Osteoblast (primary cell): ENCODE measurements around the gene BANP. TPM values are rescaled to one million over a fixed set of nuclear protein-coding genes. Genes with fewer than 3 reads are reported as not detected.

ENCODE experiments used
- DNase-seq: peaks from one replicate; pipeline ENCODE4 v3.0.0; 2011; ENCODE audit warnings: low spot score, mixed read lengths; ENCODE audit not compliant: insufficient read length; ENCODE audit errors: missing footprints
- H2AFZ ChIP-seq: 2 replicates; pipeline ENCODE4 v1.6.0; 2011; ENCODE audit warnings: mild to moderate bottlenecking, low read length
- H3K27ac ChIP-seq: 2 replicates; pipeline ENCODE4 v1.5.1; 2011; ENCODE audit warnings: mild to moderate bottlenecking, low read depth, low read length, moderate library complexity
- H3K27me3 ChIP-seq: 2 replicates; pipeline ENCODE4 v1.6.0; 2012; ENCODE audit warnings: mild to moderate bottlenecking, control low read depth, inconsistent platforms, low read length, moderate library complexity; ENCODE audit not compliant: insufficient read depth
- H3K36me3 ChIP-seq: 2 replicates; pipeline ENCODE4 v1.5.1; 2011; ENCODE audit warnings: mild to moderate bottlenecking, low read length, control low read depth, moderate library complexity; ENCODE audit not compliant: insufficient read depth
- H3K4me1 ChIP-seq: 2 replicates; pipeline ENCODE4 v1.5.1; 2011; ENCODE audit warnings: mild to moderate bottlenecking, low read length, control low read depth, moderate library complexity; ENCODE audit not compliant: insufficient read depth
- H3K4me2 ChIP-seq: 2 replicates; pipeline ENCODE4 v1.6.0; 2011; ENCODE audit warnings: mild to moderate bottlenecking, low read length; ENCODE audit not compliant: insufficient read depth
- H3K4me3 ChIP-seq: fragments of 200-600 bp; sonication (generic); 3 replicates; pipeline ENCODE4 v1.5.1; 2012; ENCODE audit warnings: mild to moderate bottlenecking, low read length, inconsistent platforms; ENCODE audit not compliant: insufficient read depth
- H3K79me2 ChIP-seq: 2 replicates; pipeline ENCODE4 v1.6.0; 2012; ENCODE audit warnings: mild to moderate bottlenecking, low read length, control low read depth, inconsistent platforms; ENCODE audit not compliant: insufficient read depth
- H3K9me3 ChIP-seq: 2 replicates; pipeline ENCODE4 v1.5.1; 2011; ENCODE audit warnings: low read depth, low read length, control low read depth
- H4K20me1 ChIP-seq: 2 replicates; pipeline ENCODE4 v1.6.0; 2012; ENCODE audit warnings: mild to moderate bottlenecking, low read length, control low read depth; ENCODE audit not compliant: insufficient read depth
- CTCF ChIP-seq: IDR thresholded peaks from 2 replicates; pipeline ENCODE4 v1.5.1; 2011; ENCODE audit warnings: mild to moderate bottlenecking, low read depth, low read length, moderate library complexity; ENCODE audit errors: extremely low read depth
- total RNA-seq: library from RNA; depleted of rRNA; stranded (reverse); fragments of >200 nt; gene quantifications from 2 replicates; pipeline ENCODE4 v1.2.3, GENCODE V29; 2012

BANP gene
- total RNA-seq, 1 donor, result 23.5 TPM

GRCh38 chr16:87966685-87967185 is 15.5 kb downstream of the BANP start:
- peak overlapping the region; percentile 44 for H3K4me3 ChIP-seq
- peak overlapping the region; percentile 63 for H3K4me2 ChIP-seq
- H2AFZ ChIP-seq, result peak overlapping the region; percentile 74
- H3K27ac ChIP-seq, result peak overlapping the region; percentile 91
- H3K27me3 ChIP-seq, result no peaks in the 10 kb centered on the region
- TF ChIP-seq CTCF, result no peak
- peaks cover 78% of the 10 kb centered on the region for H3K79me2 ChIP-seq
- H3K36me3 ChIP-seq, result peaks cover 2% of the 10 kb centered on the region
- peaks cover 52% of the 10 kb centered on the region for H3K4me1 ChIP-seq
- no peaks in the 10 kb centered on the region for H3K9me3 ChIP-seq
- H4K20me1 ChIP-seq, result no peaks in the 10 kb centered on the region
- peak; percentile 90 for DNase-seq

GRCh38 chr16:87968541-87968940 is 17.3 kb downstream of the BANP start:
- H3K4me3 ChIP-seq, result no peak overlapping the region
- H3K36me3 ChIP-seq, result peaks cover 3% of the 10 kb centered on the region
- DNase-seq, result peak; percentile 92
- H3K27me3 ChIP-seq, result no peaks in the 10 kb centered on the region
- H3K4me2 ChIP-seq, result peak overlapping the region; percentile 65
- no peaks in the 10 kb centered on the region for H4K20me1 ChIP-seq
- H3K9me3 ChIP-seq, result no peaks in the 10 kb centered on the region
- no peak for TF ChIP-seq CTCF
- H3K27ac ChIP-seq, result peak overlapping the region; percentile 83
- peaks cover 42% of the 10 kb centered on the region for H3K4me1 ChIP-seq
- H3K79me2 ChIP-seq, result peaks cover 81% of the 10 kb centered on the region
- peak overlapping the region; percentile 33 for H2AFZ ChIP-seq

- Histone ChIP-seq H3K79me2 (peaks cover 80% of the 10 kb centered on the region), H2AFZ (no peak overlapping the region), H3K4me2 (no peak overlapping the region), H3K36me3 (peaks cover 3% of the 10 kb centered on the region), H3K27me3 (no peaks in the 10 kb centered on the region), H4K20me1 (no peaks in the 10 kb centered on the region), H3K4me1 (peaks cover 35% of the 10 kb centered on the region), H3K9me3 (no peaks in the 10 kb centered on the region), H3K27ac (peak overlapping the region; percentile 83), H3K4me3 (no peak overlapping the region)
- no peak for TF ChIP-seq CTCF
- no peak for DNase-seq
These were observed 19.0 kb downstream of the BANP start for GRCh38 chr16:87970186-87970585.

- TF ChIP-seq CTCF, result no peak
- H3K79me2 ChIP-seq, result peaks cover 68% of the 10 kb centered on the region
These were observed 20.7 kb downstream of the BANP start for GRCh38 chr16:87971933-87972332.

More at GRCh38 chr16:87971933-87972332, 20.7 kb downstream of the BANP start:
- Histone ChIP-seq H3K27ac (no peak overlapping the region), H2AFZ (no peak overlapping the region), H3K4me3 (no peak overlapping the region), H4K20me1 (no peaks in the 10 kb centered on the region), H3K27me3 (no peaks in the 10 kb centered on the region), H3K4me2 (no peak overlapping the region), H3K4me1 (peaks cover 26% of the 10 kb centered on the region), H3K36me3 (peaks cover 3% of the 10 kb centered on the region), H3K9me3 (no peaks in the 10 kb centered on the region)
- DNase-seq, result no peak
